HUES48 (cell line): ENCODE data around the gene WNT7B.

ENCODE experiments used
- H3K27ac ChIP-seq: one replicate; pipeline ENCODE4 v1.7.0; 2013; ENCODE audit warnings: low read depth, low read length, inconsistent platforms
- H3K27me3 ChIP-seq: 2 replicates; pipeline ENCODE4 v1.6.1; 2013; ENCODE audit warnings: mild to moderate bottlenecking, low read length; ENCODE audit not compliant: control insufficient read depth, insufficient read depth
- H3K36me3 ChIP-seq: 2 replicates; pipeline ENCODE4 v1.6.1; 2013; ENCODE audit warnings: low read length; ENCODE audit not compliant: control insufficient read depth, insufficient read depth
- H3K4me1 ChIP-seq: 2 replicates; pipeline ENCODE4 v1.6.1; 2013; ENCODE audit warnings: mild to moderate bottlenecking, low read length; ENCODE audit not compliant: control insufficient read depth, insufficient read depth
- H3K4me3 ChIP-seq: 2 replicates; pipeline ENCODE4 v1.5.1; 2013; ENCODE audit warnings: mild to moderate bottlenecking, low read depth, low read length
- H3K9ac ChIP-seq: 2 replicates; pipeline ENCODE4 v1.6.1; 2013; ENCODE audit warnings: mild to moderate bottlenecking, low read depth, low read length, moderate library complexity
- H3K9me3 ChIP-seq: 2 replicates; pipeline ENCODE4 v1.6.1; 2013; ENCODE audit warnings: low read length; ENCODE audit not compliant: control insufficient read depth, insufficient read depth

The WNT7B gene

DNA sequence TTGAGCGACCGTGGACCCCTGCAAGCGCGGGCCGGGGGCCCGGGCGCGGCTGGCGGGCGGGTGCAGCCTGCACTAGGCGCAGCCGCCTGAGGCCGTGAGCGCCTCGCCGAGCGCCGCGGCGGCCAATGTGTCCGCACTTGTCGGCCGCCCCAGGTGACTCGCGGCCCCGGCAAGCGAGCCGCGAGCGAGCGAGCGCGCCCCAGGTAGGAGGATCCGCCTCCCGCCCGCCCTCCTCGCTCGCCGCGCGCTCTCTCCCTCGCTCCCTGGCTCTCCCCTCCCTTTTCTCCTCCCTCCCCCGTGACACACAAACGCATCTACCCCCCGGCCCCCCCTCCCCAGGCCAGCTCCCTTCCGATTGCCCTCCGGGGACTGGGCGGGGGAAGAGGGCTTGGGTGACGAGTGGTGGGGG is at the start of gene WNT7B:
Gene WNT7B (minus strand): TSS at position 160 of the 409 bp plus-strand sequence. CDS start 408 bp downstream, outside the sequence.
- H3K36me3 ChIP-seq, result no peaks in the 10 kb centered on the region
- H3K9ac ChIP-seq, result no peak within 1 kb of the TSS
- H3K27me3 ChIP-seq, result peaks cover 76% of the 10 kb centered on the region
- H3K9me3 ChIP-seq, result peaks cover 12% of the 10 kb centered on the region
- H3K4me3 ChIP-seq, result peak within 1 kb of the TSS; percentile 65
- peaks cover 20% of the 10 kb centered on the region for H3K4me1 ChIP-seq
- H3K27ac ChIP-seq, result no peak within 1 kb of the TSS

DNA sequence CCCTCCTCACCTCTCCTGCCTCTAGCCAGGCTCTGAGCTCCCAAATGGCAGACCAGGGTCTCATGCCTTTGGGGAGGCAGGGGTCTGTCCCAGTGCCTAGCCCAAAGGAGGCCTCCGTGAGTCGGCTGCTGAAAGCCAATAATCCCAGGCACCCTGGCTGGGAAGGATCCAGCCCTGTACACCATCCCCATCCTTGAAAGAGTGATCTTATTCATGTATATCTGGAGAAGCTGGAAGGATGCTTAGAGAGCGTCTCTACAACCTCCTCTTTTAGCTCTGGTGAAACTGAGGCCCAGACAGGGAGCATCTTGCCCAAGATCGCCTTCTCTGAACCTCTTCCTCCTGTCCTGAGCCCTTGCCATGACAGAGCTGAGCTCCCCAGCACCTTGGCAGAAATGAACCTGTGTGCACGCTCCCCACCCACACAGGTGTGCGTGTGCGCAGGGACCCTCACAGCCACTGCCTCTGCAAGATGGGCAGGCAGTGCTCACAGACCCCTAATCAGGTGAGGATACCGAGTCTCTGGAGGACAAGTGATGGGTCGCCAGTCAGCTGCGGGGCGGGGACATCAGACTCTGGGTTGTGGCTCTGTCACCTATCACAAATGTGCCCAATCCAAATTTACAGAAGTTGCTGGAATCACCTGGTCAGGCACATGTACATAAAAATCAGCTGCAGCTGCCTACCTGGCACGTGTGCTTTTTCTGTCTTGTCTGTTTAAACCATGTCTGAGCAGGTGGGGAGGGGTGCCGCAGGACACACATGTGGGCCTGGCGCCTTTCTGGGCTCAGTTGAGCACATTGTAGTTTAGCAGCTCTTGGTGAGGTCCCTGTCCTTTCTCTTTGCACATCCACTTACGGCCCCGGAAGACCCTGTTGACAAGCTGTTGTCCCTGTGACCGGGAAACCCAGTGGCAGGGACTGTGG is 49.3 kb upstream of the WNT7B start:
- no peaks in the 10 kb centered on the region for H3K36me3 ChIP-seq
- H3K27me3 ChIP-seq, result peaks cover 42% of the 10 kb centered on the region
- H3K9ac ChIP-seq, result no peak overlapping the region
- no peaks in the 10 kb centered on the region for H3K9me3 ChIP-seq
- no peak overlapping the region for H3K27ac ChIP-seq
- 0 out of 2 replicates have a peak, but pooled peaks cover 2% of the 10 kb centered on the region for H3K4me1 ChIP-seq
- H3K4me3 ChIP-seq, result no peak overlapping the region

DNA sequence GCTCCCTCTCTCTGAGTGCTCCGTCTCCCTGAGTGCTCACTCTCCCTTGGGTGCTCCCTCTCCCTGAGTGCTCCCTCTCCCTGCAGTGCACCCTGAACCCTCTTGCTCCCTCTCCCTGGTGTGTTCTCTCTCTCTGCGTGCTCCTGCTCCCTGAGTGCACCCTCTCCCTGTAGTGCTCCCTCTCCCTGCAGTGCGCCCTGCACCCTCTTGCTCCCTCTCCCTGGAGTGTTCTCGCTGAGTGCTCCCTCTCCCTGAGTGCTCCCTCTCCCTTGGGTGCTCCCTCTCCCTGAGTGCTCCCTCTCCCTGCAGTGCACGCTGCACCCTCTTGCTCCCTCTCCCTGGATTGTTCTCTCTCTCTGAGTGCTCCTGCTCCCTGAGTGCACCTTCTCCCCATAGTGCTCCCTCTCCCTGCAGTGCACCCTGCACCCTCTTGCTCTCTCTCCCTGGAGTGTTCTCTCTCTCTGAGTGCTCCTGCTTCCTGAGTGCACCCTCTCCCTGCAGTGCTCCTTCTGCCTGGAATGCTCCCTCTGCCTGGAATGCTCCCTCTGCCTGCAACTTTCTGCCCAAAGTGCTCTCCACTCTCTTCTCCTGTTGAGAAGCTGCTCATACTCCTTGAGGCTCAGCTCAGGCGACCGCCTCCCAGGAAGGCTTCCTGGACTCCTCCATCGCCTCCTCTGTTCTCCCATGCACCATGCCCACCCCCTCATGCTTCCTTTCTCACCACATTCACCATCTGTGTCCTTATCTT is 48.4 kb upstream of the WNT7B start:
- Histone ChIP-seq H3K36me3 (no peaks in the 10 kb centered on the region), H3K27me3 (peaks cover 42% of the 10 kb centered on the region), H3K9ac (no peak overlapping the region), H3K4me3 (no peak overlapping the region), H3K9me3 (no peaks in the 10 kb centered on the region), H3K27ac (no peak overlapping the region), H3K4me1 (0 out of 2 replicates have a peak, but pooled peaks cover 2% of the 10 kb centered on the region)

DNA sequence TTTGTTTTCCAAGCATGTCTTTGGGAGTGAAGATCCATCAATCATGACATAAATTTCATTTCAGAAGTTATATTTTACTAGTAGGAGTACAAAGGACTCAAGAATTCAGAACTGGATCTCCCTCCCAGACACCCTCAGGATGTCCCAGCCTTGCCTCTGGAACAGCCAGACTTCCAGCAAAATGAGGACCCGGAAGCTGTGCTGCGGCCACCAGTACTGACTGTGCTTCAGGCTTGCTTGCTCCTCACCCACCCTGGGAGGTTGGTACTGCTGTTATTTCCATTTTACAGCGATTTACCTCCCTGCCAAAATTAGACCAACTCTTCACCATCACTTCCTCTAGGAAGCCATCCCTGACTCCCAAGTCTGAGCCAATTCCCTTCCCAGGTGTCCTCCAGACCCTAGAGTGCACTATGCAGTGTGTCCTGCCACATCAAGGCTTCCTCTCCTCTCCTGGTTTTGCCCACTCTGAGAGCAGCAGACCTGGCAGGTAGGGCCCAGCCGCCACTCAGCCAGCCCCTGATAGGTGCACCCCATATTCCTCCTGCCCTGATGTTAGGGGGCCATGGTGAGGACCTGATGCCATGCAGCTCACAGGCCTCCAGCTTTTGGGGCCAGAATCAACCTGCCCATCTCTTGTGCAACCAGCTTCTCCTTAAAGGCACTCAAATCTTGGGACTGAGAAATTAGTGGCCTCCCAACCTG is 47.3 kb upstream of the WNT7B start:
- Histone ChIP-seq H3K9ac (no peak overlapping the region), H3K4me1 (0 out of 2 replicates have a peak, but pooled peaks cover 2% of the 10 kb centered on the region), H3K27ac (no peak overlapping the region), H3K36me3 (no peaks in the 10 kb centered on the region), H3K4me3 (no peak overlapping the region), H3K9me3 (no peaks in the 10 kb centered on the region), H3K27me3 (peaks cover 42% of the 10 kb centered on the region)

DNA sequence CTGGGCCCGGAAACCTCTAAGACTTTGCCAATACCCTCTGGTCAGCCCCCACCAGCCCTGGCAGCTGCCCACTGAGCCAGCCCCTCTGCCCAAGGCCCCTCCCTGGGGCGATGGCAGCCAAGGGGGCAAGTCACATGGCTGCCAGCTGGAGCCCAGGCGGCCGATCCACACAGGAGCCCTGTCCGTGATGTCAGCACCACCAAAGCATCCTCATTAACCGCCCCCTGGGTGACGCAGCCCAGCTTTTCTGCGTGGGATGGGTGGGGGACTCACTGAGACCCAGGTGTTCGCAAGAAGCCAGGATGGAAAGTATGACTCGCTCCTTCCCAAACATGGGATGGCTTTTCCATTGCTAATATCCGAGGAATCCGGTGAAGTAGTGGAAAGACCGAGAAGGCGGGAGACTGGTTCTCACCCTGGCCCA is 46.6 kb upstream of the WNT7B start:
- Histone ChIP-seq H3K4me3 (no peak overlapping the region), H3K4me1 (0 out of 2 replicates have a peak, but pooled peaks cover 2% of the 10 kb centered on the region), H3K36me3 (no peaks in the 10 kb centered on the region), H3K9ac (no peak overlapping the region), H3K27ac (no peak overlapping the region), H3K9me3 (no peaks in the 10 kb centered on the region), H3K27me3 (peaks cover 38% of the 10 kb centered on the region)

DNA sequence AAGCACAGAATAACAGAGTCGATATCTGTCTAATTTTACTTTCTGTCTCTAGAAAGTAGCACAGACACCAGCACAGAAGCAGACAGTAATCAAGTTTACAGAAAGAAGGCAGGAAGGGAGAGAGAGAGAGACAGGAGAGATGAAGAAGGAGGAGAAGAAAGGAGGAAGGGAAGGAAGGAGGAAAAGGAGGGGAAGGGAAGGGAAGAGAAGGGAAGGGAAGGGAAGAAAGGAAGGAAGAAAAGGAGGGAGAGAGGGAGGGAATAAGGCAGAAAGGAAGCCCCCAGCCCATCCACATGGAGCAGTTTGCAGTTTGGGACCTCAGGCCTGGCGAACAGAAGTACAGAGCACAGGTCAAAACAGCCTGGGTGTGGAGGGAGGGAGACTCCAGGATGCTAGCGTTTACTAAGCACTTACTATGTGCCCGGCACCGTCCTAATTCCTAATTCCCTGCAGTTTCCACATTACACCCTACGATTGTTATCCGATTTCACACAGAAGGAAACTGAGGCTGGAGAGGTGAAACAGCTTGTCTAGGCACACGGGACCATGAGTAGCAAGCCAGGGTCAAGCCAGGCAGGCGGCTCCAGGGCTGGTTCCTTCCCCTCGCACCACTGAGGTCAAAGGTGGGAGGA is 46.0 kb upstream of the WNT7B start:
- no peak overlapping the region for H3K27ac ChIP-seq
- H3K9ac ChIP-seq, result no peak overlapping the region
- H3K36me3 ChIP-seq, result no peaks in the 10 kb centered on the region
- H3K9me3 ChIP-seq, result no peaks in the 10 kb centered on the region
- no peak overlapping the region for H3K4me3 ChIP-seq
- 0 out of 2 replicates have a peak, but pooled peaks cover 2% of the 10 kb centered on the region for H3K4me1 ChIP-seq
- peaks cover 33% of the 10 kb centered on the region for H3K27me3 ChIP-seq

DNA sequence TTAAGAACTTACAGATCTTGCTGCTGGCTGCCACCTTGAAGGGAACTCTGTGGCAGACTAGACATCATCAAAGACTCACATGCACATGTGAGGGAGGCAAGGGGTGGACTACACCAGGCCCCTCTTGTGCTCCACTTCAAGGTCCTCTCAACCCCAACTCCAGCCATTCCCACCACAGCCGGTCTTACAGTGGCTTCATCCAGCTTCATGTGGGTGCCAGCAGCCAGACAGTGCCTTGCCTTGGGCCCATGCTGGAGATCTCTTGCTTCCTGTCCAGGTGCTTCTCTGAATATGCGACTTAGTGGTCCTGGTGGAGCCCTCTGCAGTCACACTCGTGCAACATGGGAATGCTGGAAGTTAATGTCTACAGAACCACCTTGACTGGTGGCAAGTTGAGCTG is 44.6 kb upstream of the WNT7B start:
- no peaks in the 10 kb centered on the region for H3K9me3 ChIP-seq
- no peak overlapping the region for H3K4me3 ChIP-seq
- no peak overlapping the region for H3K9ac ChIP-seq
- H3K36me3 ChIP-seq, result no peaks in the 10 kb centered on the region
- peaks cover 18% of the 10 kb centered on the region for H3K27me3 ChIP-seq
- no peaks in the 10 kb centered on the region for H3K4me1 ChIP-seq
- no peak overlapping the region for H3K27ac ChIP-seq

DNA sequence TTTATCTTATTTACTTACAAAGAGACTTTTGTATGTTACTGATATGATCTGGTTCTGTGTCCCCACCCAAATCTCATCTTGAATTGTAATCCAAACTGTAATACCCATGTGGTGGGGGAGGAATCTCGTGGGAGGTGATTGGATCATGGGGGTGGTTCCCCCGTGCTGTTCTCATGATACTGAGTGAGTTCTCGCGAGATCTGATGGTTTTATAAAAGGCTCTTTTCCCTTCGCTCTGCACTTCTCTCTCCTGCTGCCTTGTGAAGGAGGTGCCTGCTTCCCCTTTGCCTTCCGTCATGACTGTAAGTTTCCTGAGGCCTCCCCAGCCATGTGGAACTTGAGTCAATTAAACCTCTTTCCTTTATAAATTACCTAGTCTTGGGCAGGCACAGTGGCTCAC is 42.4 kb upstream of the WNT7B start:
- no peaks in the 10 kb centered on the region for H3K36me3 ChIP-seq
- no peaks in the 10 kb centered on the region for H3K27me3 ChIP-seq
- H3K27ac ChIP-seq, result no peak overlapping the region
- H3K9me3 ChIP-seq, result no peaks in the 10 kb centered on the region
- no peaks in the 10 kb centered on the region for H3K4me1 ChIP-seq
- H3K4me3 ChIP-seq, result no peak overlapping the region
- H3K9ac ChIP-seq, result no peak overlapping the region

DNA sequence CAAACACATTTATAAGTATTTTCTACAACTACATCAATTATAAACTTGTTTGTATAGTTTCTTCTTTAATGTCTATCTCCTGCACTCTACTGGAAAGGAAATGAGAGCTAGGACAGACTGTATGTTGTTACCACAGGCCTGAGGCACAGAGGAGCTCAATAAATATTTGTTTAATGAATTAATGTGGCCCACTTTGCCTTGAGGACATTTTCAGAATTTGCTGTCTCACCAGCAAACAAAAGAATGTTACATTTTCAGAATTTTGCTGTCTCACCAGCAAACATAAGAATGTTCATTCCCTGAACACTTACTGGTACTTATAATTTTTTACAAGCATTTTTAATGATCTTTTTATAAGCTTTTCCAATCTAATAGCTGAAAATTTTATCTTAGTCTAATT is 41.9 kb upstream of the WNT7B start:
- H3K4me3 ChIP-seq, result no peak overlapping the region
- H3K4me1 ChIP-seq, result no peaks in the 10 kb centered on the region
- H3K27me3 ChIP-seq, result no peaks in the 10 kb centered on the region
- no peak overlapping the region for H3K27ac ChIP-seq
- no peaks in the 10 kb centered on the region for H3K9me3 ChIP-seq
- H3K36me3 ChIP-seq, result no peaks in the 10 kb centered on the region
- H3K9ac ChIP-seq, result no peak overlapping the region

DNA sequence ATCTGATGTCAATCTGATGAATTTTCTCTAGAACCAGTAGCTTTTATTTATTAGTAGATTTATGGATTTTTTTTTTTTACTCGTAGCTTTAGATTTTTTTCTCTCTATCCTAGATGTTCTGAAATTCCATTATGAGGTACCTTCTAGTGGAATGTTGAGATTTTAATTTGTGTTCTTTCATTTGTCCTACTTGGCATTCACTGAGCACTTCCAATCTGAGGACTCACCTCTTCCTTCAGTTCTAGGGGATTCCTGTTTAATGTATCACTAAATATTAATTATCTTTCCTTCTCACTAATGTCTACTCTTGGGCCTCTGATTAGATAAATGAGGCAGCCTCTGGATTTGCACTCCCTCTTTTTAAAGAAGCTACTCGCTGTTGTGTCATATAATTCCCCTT is 40.2 kb upstream of the WNT7B start:
- Histone ChIP-seq H3K27ac (no peak overlapping the region), H3K9me3 (no peaks in the 10 kb centered on the region), H3K27me3 (no peaks in the 10 kb centered on the region), H3K36me3 (no peaks in the 10 kb centered on the region), H3K4me1 (peaks cover 4% of the 10 kb centered on the region; the same call in 1 of the 2 replicates), H3K9ac (no peak overlapping the region), H3K4me3 (no peak overlapping the region)
